Inflammatory macrophage (primary cell): ENCODE results near the gene ZCCHC10.
"Not testable (repeated sequence)": the region's sequence is repeated elsewhere in the genome, so short reads cannot be mapped to it uniquely, and the experiment has no call there.

Source experiments
- DNase-seq, 2 donors: peaks; one replicate each; pipeline ENCODE4 v3.0.0-alpha.2; 2020 to 2022
- total RNA-seq, 18 experiments: gene quantifications; one replicate each; lab custom pipeline; 2026; ENCODE audit warnings: mixed read lengths in 6 of 18, inconsistent platforms in 2 of 18; lab: John Stamatoyannopoulos, UW

ZCCHC10 gene
- 15.3 to 30.7 (median 18.8) reads per million in 18 experiments for total RNA-seq

GRCh38 chr5:133025804-133026663 is at the start of gene ZCCHC10:
Gene ZCCHC10, minus strand, starts transcription at chr5:133026549. Its CDS starts 12 bp downstream, at chr5:133026537.
- DNase-seq: peak; percentile 91 to 94

GRCh38 chr5:133075572-133076536 is 49.5 kb upstream of the ZCCHC10 start:
- DNase-seq: no peak

- DNase-seq: no peak
Measured at GRCh38 chr5:133072021-133072420, 45.7 kb upstream of the ZCCHC10 start.

GRCh38 chr5:133066045-133066444 is 39.7 kb upstream of the ZCCHC10 start:
- no peak for DNase-seq

- no peak for DNase-seq
Measured at GRCh38 chr5:133065471-133065870, 39.1 kb upstream of the ZCCHC10 start.

- DNase-seq: no peak
Measured at GRCh38 chr5:133063965-133064364, 37.6 kb upstream of the ZCCHC10 start.

GRCh38 chr5:133062276-133062675 is 35.9 kb upstream of the ZCCHC10 start:
- peak in 1 of 2 donors; percentile 22 for DNase-seq

GRCh38 chr5:133059621-133060020 is 33.3 kb upstream of the ZCCHC10 start:
- no peak for DNase-seq

- no peak for DNase-seq
Measured at GRCh38 chr5:133056891-133057290, 30.5 kb upstream of the ZCCHC10 start.

GRCh38 chr5:133054697-133055471 is 28.5 kb upstream of the ZCCHC10 start:
- DNase-seq: no peak

- DNase-seq: no peak
Measured at GRCh38 chr5:133053448-133053847, 27.1 kb upstream of the ZCCHC10 start.

- DNase-seq: peak; percentile 76 to 82
Measured at GRCh38 chr5:133052317-133053175, 26.2 kb upstream of the ZCCHC10 start.

GRCh38 chr5:133051542-133052316 is 25.4 kb upstream of the ZCCHC10 start, which contains the start of gene HSPA4:
Gene HSPA4, plus strand, starts transcription at chr5:133052013. Its CDS starts 238 bp downstream, at chr5:133052251.
- peak; percentile 99 to 100 for DNase-seq

- DNase-seq: peak; percentile 10 to 16
Measured at GRCh38 chr5:133051061-133051541, 24.8 kb upstream of the ZCCHC10 start.

- DNase-seq: no peak
Measured at GRCh38 chr5:133050521-133050920, 24.2 kb upstream of the ZCCHC10 start.

GRCh38 chr5:133049726-133050048 is 23.3 kb upstream of the ZCCHC10 start:
- no peak for DNase-seq

GRCh38 chr5:133048993-133049725 is 22.8 kb upstream of the ZCCHC10 start:
- no peak for DNase-seq

- DNase-seq: no peak
Measured at GRCh38 chr5:133047404-133047803, 21.1 kb upstream of the ZCCHC10 start.

- DNase-seq: not testable (repeated sequence)
Measured at GRCh38 chr5:133046560-133046959, 20.2 kb upstream of the ZCCHC10 start.

GRCh38 chr5:133041910-133042309 is 15.6 kb upstream of the ZCCHC10 start:
- no peak for DNase-seq
